ENCODE measurements around the gene ZNF521.

ZNF521 gene

GRCh38 chr18:25174324-25174723 lies 177.6 kb downstream of the ZNF521 start:
- TF ChIP-seq CTCF (IDR thresholded peaks at IDR 0.05; ENCODE audit: insufficient read depth, low read length, poor library complexity, severe bottlenecking) (no peak), EZH2phosphoT487 (conservative IDR thresholded peaks at IDR 0.05; ENCODE audit: low read length) (no peak)

GRCh38 chr18:25171334-25171733 lies 180.6 kb downstream of the ZNF521 start:
- Histone ChIP-seq H3K79me2 (ENCODE audit: insufficient read depth, low read length) (no peaks in the 10 kb centered on the region), H3K9me2 (replicated peaks; ENCODE audit: insufficient read depth, low read length) (no peaks in the 10 kb centered on the region), H3K4me3 (ENCODE audit: insufficient read depth, low read length, poor library complexity, severe bottlenecking) (no peak overlapping the region), H3K9ac (ENCODE audit: low read length) (no peak overlapping the region), H3F3A (ENCODE audit: insufficient read depth) (no peaks in the 10 kb centered on the region), H3K9me3 (ENCODE audit: insufficient read depth, low read length) (no peaks in the 10 kb centered on the region), H4K20me1 (ENCODE audit: low read depth, low read length) (no peaks in the 10 kb centered on the region), H3K27ac (ENCODE audit: low read depth, low read length) (no peak overlapping the region), H3K27me3 (ENCODE audit: low read length) (no peaks in the 10 kb centered on the region), H3K4me2 (ENCODE audit: low read depth, low read length, poor library complexity, severe bottlenecking) (no peak overlapping the region), H3K36me3 (ENCODE audit: low read length) (no peaks in the 10 kb centered on the region), H2AFZ (ENCODE audit: low read depth, low read length, severe bottlenecking) (no peak overlapping the region)
- TF ChIP-seq CTCF (IDR thresholded peaks at IDR 0.05; ENCODE audit: insufficient read depth, low read length, poor library complexity, severe bottlenecking) (no peak), EZH2phosphoT487 (conservative IDR thresholded peaks at IDR 0.05; ENCODE audit: low read length) (no peak)

More at GRCh38 chr18:25174324-25174723, 177.6 kb downstream of the ZNF521 start:
- Histone ChIP-seq H3K9me3 (ENCODE audit: insufficient read depth, low read length) (no peaks in the 10 kb centered on the region), H3K79me2 (ENCODE audit: insufficient read depth, low read length) (no peaks in the 10 kb centered on the region), H3K9me2 (replicated peaks; ENCODE audit: insufficient read depth, low read length) (no peaks in the 10 kb centered on the region), H3K4me3 (ENCODE audit: insufficient read depth, low read length, poor library complexity, severe bottlenecking) (no peak overlapping the region), H3K9ac (ENCODE audit: low read length) (no peak overlapping the region), H4K20me1 (ENCODE audit: low read depth, low read length) (no peaks in the 10 kb centered on the region), H3K4me2 (ENCODE audit: low read depth, low read length, poor library complexity, severe bottlenecking) (no peak overlapping the region), H3K27ac (ENCODE audit: low read depth, low read length) (no peak overlapping the region), H2AFZ (ENCODE audit: low read depth, low read length, severe bottlenecking) (no peak overlapping the region), H3K27me3 (ENCODE audit: low read length) (no peaks in the 10 kb centered on the region), H3K36me3 (ENCODE audit: low read length) (no peaks in the 10 kb centered on the region), H3F3A (ENCODE audit: insufficient read depth) (no peaks in the 10 kb centered on the region)

- Histone ChIP-seq H3K4me2 (ENCODE audit: low read depth, low read length, poor library complexity, severe bottlenecking) (no peak overlapping the region), H3K79me2 (ENCODE audit: insufficient read depth, low read length) (no peaks in the 10 kb centered on the region), H3K9me2 (replicated peaks; ENCODE audit: insufficient read depth, low read length) (no peaks in the 10 kb centered on the region), H2AFZ (ENCODE audit: low read depth, low read length, severe bottlenecking) (no peak overlapping the region), H4K20me1 (ENCODE audit: low read depth, low read length) (no peaks in the 10 kb centered on the region), H3K36me3 (ENCODE audit: low read length) (no peaks in the 10 kb centered on the region), H3K27ac (ENCODE audit: low read depth, low read length) (no peak overlapping the region), H3F3A (ENCODE audit: insufficient read depth) (no peaks in the 10 kb centered on the region), H3K9ac (ENCODE audit: low read length) (no peak overlapping the region), H3K9me3 (ENCODE audit: insufficient read depth, low read length) (no peaks in the 10 kb centered on the region), H3K27me3 (ENCODE audit: low read length) (no peaks in the 10 kb centered on the region), H3K4me3 (ENCODE audit: insufficient read depth, low read length, poor library complexity, severe bottlenecking) (no peak overlapping the region)
- TF ChIP-seq EZH2phosphoT487 (conservative IDR thresholded peaks at IDR 0.05; ENCODE audit: low read length) (no peak), CTCF (IDR thresholded peaks at IDR 0.05; ENCODE audit: insufficient read depth, low read length, poor library complexity, severe bottlenecking) (no peak)
Measured at GRCh38 chr18:25170402-25170801, 181.6 kb downstream of the ZNF521 start.

Measured in SU-DHL-6 (cell line).